GM06990 (cell line): ENCODE results near the gene CHCHD6.

Experiments used
- DNase-seq: peaks from one replicate; pipeline ENCODE4 v3.0.0-alpha.2; 2011; ENCODE audit not compliant: insufficient read length; ENCODE audit errors: extremely low read depth
- H3K27me3 ChIP-seq: replicated peaks from 2 replicates; pipeline ENCODE4 v1.6.0; 2011; ENCODE audit warnings: low read length; ENCODE audit not compliant: control insufficient read depth, insufficient read depth
- H3K36me3 ChIP-seq: 2 replicates; pipeline ENCODE4 v1.5.1; 2011; ENCODE audit warnings: low read length; ENCODE audit not compliant: control insufficient read depth, insufficient read depth
- H3K4me3 ChIP-seq: replicated peaks from 2 replicates; pipeline ENCODE4 v1.5.1; 2011; ENCODE audit warnings: low read depth, mild to moderate bottlenecking, control low read depth, low read length
- CTCF ChIP-seq: IDR thresholded peaks from 2 replicates; pipeline ENCODE4 v1.5.1; 2011; ENCODE audit warnings: low read length, control low read depth, mild to moderate bottlenecking, inconsistent platforms; ENCODE audit not compliant: insufficient read depth, poor library complexity, severe bottlenecking

Gene CHCHD6

GRCh38 chr3:126939733-126940132 is 235.7 kb downstream of the CHCHD6 start:
- Histone ChIP-seq H3K27me3 (no peaks in the 10 kb centered on the region), H3K36me3 (no peaks in the 10 kb centered on the region)
- TF ChIP-seq CTCF, result no peak

GRCh38 chr3:126941721-126942270 is 237.8 kb downstream of the CHCHD6 start:
- Histone ChIP-seq H3K36me3 (no peaks in the 10 kb centered on the region), H3K27me3 (no peaks in the 10 kb centered on the region), H3K4me3 (no peak overlapping the region)
- DNase-seq, result no peak
- TF ChIP-seq CTCF, result no peak

More at GRCh38 chr3:126939733-126940132, 235.7 kb downstream of the CHCHD6 start:
- DNase-seq, result no peak
- no peak overlapping the region for H3K4me3 ChIP-seq

- TF ChIP-seq CTCF, result no peak
- Histone ChIP-seq H3K36me3 (no peaks in the 10 kb centered on the region), H3K27me3 (no peaks in the 10 kb centered on the region), H3K4me3 (no peak overlapping the region)
- no peak for DNase-seq
These were observed 240.3 kb downstream of the CHCHD6 start for GRCh38 chr3:126944089-126944965.

- Histone ChIP-seq H3K27me3 (no peaks in the 10 kb centered on the region), H3K4me3 (no peak overlapping the region), H3K36me3 (no peaks in the 10 kb centered on the region)
- no peak for DNase-seq
- TF ChIP-seq CTCF, result peak; percentile 20
These were observed 241.2 kb downstream of the CHCHD6 start for GRCh38 chr3:126945171-126945721.

GRCh38 chr3:126945891-126946290 is 241.9 kb downstream of the CHCHD6 start:
- DNase-seq, result no peak
- Histone ChIP-seq H3K36me3 (no peaks in the 10 kb centered on the region), H3K4me3 (no peak overlapping the region), H3K27me3 (no peaks in the 10 kb centered on the region)
- no peak for TF ChIP-seq CTCF
